Measurements from ENCODE around the gene ATP1A4.

DNA sequence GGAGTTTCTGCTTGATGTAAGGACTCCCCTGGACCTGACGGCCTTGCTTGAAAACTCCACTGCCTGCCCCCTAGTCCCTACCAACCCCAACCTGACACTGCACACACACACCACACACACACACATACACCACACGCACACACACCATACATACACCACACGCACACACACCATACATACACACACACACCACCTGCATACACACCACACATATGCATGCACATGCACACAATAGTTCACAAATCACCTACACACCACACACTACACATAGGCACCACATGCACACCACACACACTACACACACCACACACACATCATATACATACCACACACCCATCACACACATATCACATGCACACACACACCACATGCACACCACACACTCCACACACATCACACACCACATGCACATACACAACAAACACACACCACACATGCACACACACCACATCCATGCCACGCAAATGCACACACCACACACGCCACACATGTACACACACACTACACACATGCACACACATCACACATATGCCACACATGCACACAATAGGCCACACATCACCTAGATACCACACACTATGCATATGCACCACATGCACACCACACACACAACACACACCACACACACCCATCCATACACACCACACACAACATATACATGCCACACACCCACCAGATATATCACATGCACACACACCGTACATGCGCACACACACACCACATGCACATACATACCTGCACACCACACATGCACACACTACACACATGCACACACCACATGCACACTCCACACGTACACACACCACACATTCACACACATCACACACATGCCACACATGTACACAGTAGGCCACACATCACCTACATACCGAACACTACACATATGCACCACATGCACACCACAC lies 42.7 kb downstream of the ATP1A4 start:
- TF ChIP-seq, protein P1, sequence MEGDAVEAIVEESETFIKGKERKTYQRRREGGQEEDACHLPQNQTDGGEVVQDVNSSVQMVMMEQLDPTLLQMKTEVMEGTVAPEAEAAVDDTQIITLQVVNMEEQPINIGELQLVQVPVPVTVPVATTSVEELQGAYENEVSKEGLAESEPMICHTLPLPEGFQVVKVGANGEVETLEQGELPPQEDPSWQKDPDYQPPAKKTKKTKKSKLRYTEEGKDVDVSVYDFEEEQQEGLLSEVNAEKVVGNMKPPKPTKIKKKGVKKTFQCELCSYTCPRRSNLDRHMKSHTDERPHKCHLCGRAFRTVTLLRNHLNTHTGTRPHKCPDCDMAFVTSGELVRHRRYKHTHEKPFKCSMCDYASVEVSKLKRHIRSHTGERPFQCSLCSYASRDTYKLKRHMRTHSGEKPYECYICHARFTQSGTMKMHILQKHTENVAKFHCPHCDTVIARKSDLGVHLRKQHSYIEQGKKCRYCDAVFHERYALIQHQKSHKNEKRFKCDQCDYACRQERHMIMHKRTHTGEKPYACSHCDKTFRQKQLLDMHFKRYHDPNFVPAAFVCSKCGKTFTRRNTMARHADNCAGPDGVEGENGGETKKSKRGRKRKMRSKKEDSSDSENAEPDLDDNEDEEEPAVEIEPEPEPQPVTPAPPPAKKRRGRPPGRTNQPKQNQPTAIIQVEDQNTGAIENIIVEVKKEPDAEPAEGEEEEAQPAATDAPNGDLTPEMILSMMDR (IDR thresholded peaks at IDR 0.05 in 4 of 5, conservative IDR thresholded peaks at IDR 0.05 in 1 of 5) = no peak
- TF ChIP-seq POLR2A (IDR thresholded peaks at IDR 0.05) = no peak

Measured in gastrocnemius medialis (tissue), 4 donors.